GM12878 (cell line): ENCODE data around the gene GDF11. TPM values are rescaled to one million over a fixed set of nuclear protein-coding genes. Genes with fewer than 3 reads are reported as not detected.
A peak's percentile ranks its signal among the peaks of the same experiment; 100 is the strongest.

Experiments
- ATAC-seq: fragments of 200-7000 bp; cut with Tn5 transposase; 3 replicates; pipeline ENCODE4 v1.9.1; 2020; ENCODE audit warnings: mild to moderate bottlenecking, moderate library complexity
- BruUV-seq: library from RNA; stranded (reverse); fragments of 400-500 nt; replicated peaks from 2 replicates; lab custom pipeline; 2021; lab: Mats Ljungman, UMichigan
- CTCF ChIA-PET: fragments of 300-600 bp; sonication (Branson Sonifier 250); formaldehyde crosslinking; extraction: SDS; loops from one replicate; lab custom pipeline; 2021; ENCODE audit warnings: inconsistent platforms; lab: Yijun Ruan, JAX
- POLR2A ChIA-PET: fragments of 350-600 bp; formaldehyde crosslinking; extraction: SDS; loops from one replicate; lab custom pipeline; 2021; ENCODE audit warnings: inconsistent platforms; lab: Charles Lee
- RAD21 ChIA-PET: fragments of 300-600 bp; sonication (Branson Sonifier 250); formaldehyde crosslinking; loops from one replicate; lab custom pipeline; 2023; ENCODE audit warnings: antibody characterized with exemption; ENCODE audit not compliant: unreplicated experiment; lab: Charles Lee
- SMC1A ChIA-PET: fragments of 300-600 bp; sonication (Branson Sonifier 250); formaldehyde crosslinking; loops from one replicate; lab custom pipeline; 2023; ENCODE audit not compliant: unreplicated experiment, uncharacterized antibody; lab: Charles Lee
- DNase-seq: peaks from one replicate; pipeline ENCODE4 v3.0.0-alpha.2; 2011; ENCODE audit warnings: low read depth, low spot score
- FAIRE-seq: peaks from 3 replicates; lab custom pipeline; 2011; peaks lifted over from hg19 to GRCh38; lab: Jason Lieb, UNC
- H2AFZ ChIP-seq: 2 replicates; pipeline ENCODE4 v1.6.0; 2011; ENCODE audit warnings: low read depth, low read length, control low read depth; ENCODE audit not compliant: control insufficient read depth
- H3K27ac ChIP-seq: 2 replicates; pipeline ENCODE4 v1.5.1; 2011; ENCODE audit warnings: control low read depth; ENCODE audit not compliant: control insufficient read depth, insufficient read depth
- H3K27me3 ChIP-seq, 2 experiments: replicated peaks in 1 of 2; 2 replicates each; pipeline versions ENCODE4 v1.6.0 to v1.6.1; 2011; ENCODE audit warnings: low read length in 1 of 2; ENCODE audit not compliant: control insufficient read depth in 2 of 2, insufficient read depth in 2 of 2
- H3K36me3 ChIP-seq, 2 experiments: 2 replicates each; pipeline ENCODE4 v1.5.1; 2011; ENCODE audit warnings: low read length in 1 of 2; ENCODE audit not compliant: control insufficient read depth in 2 of 2, insufficient read depth in 2 of 2
- H3K4me1 ChIP-seq: 2 replicates; pipeline ENCODE4 v1.6.1; 2011; ENCODE audit warnings: mild to moderate bottlenecking, low read length, moderate library complexity, mixed read lengths; ENCODE audit not compliant: control insufficient read depth, insufficient read depth
- H3K4me2 ChIP-seq: 2 replicates; pipeline ENCODE4 v1.6.0; 2011; ENCODE audit warnings: control low read depth; ENCODE audit not compliant: control insufficient read depth, insufficient read depth
- H3K4me3 ChIP-seq: fragments of 200-600 bp; sonication (generic); 2 replicates; pipeline ENCODE4 v1.5.1; 2016
- H3K79me2 ChIP-seq: 2 replicates; pipeline ENCODE4 v1.6.0; 2011; ENCODE audit warnings: low read length; ENCODE audit not compliant: control insufficient read depth, insufficient read depth
- H3K9ac ChIP-seq: 2 replicates; pipeline ENCODE4 v1.8.0; 2011; ENCODE audit warnings: low read length, control low read depth, mixed read lengths; ENCODE audit not compliant: control insufficient read depth, insufficient read depth
- H3K9me3 ChIP-seq: replicated peaks from 3 replicates; pipeline ENCODE4 v1.5.1; 2011; ENCODE audit warnings: mild to moderate bottlenecking, low read length; ENCODE audit not compliant: control insufficient read depth, insufficient read depth
- H4K20me1 ChIP-seq: 2 replicates; pipeline ENCODE4 v1.6.0; 2011; ENCODE audit not compliant: control insufficient read depth, insufficient read depth
- BCL3 ChIP-seq: IDR thresholded peaks from 2 replicates; pipeline ENCODE4 v1.6.1; 2011; ENCODE audit warnings: borderline replicate concordance, low read depth, mild to moderate bottlenecking, moderate library complexity, low read length; ENCODE audit not compliant: insufficient read depth, poor library complexity, severe bottlenecking
- CREM ChIP-seq: IDR thresholded peaks from 2 replicates; pipeline ENCODE4 v1.6.1; 2014; ENCODE audit warnings: antibody characterized with exemption, low read depth
- FOXK2 ChIP-seq: fragments of 450-650 bp; IDR thresholded peaks from 2 replicates; pipeline ENCODE4 v1.6.1; 2017; ENCODE audit warnings: mild to moderate bottlenecking, moderate library complexity
- NFYB ChIP-seq: IDR thresholded peaks from 2 replicates; pipeline ENCODE4 v1.6.1; 2011; ENCODE audit warnings: low read depth, mild to moderate bottlenecking, low read length, improper control_type of control experiment, moderate library complexity; ENCODE audit not compliant: insufficient read depth
- SP1 ChIP-seq: IDR thresholded peaks from one replicate; pipeline ENCODE4 v1.6.1; 2011; ENCODE audit warnings: low read depth, low read length
- SUZ12 ChIP-seq: fragments of 200-600 bp; sonication (generic); IDR thresholded peaks from one replicate; pipeline ENCODE4 v1.6.1; 2018; ENCODE audit warnings: antibody characterized with exemption, mild to moderate bottlenecking; ENCODE audit not compliant: unreplicated experiment
- USF2 ChIP-seq: IDR thresholded peaks from 2 replicates; pipeline ENCODE4 v1.6.1; 2011; ENCODE audit warnings: low read depth, low read length, improper control_type of control experiment, borderline replicate concordance
- WGBS: methylation state at CpG from one replicate; pipeline ENCODE4 v1.1.6; 2016; ENCODE audit warnings: low lambda C conversion rate; ENCODE audit not compliant: insufficient replicate concordance, insufficient coverage; ENCODE audit errors: missing lambda C conversion rate; 5-methylcytosine and 5-hydroxymethylcytosine counted together
- in situ Hi-C: fragments of 300-500 bp; cut with MboI; formaldehyde crosslinking; loops from 9 replicates; pipeline ENCODE4 v1.14.3; 2018; ENCODE audit warnings: mixed read lengths
- intact Hi-C: fragments of 100-400 bp; cut with micrococcal nuclease; formaldehyde crosslinking; loops from one replicate; pipeline ENCODE4 v1.14.2; 2022; ENCODE audit not compliant: unreplicated experiment
- polyA plus RNA-seq, 11 experiments: library from polyadenylated mRNA; depleted of rRNA in 4 of 11; unstranded in 6 of 11; stranded (reverse) in 5 of 11; fragments of >200 nt; fragmentation: Nextera tagmentation in 4 of 11; fragmentation: Illumina TruSeq in 1 of 11; extraction: Ambion mirVana in 4 of 11; extraction: Trizol in 1 of 11; gene quantifications; 1 replicate in 1 of 11; 2 replicates in 10 of 11; pipeline versions ENCODE4 v1.2.1 to v1.2.3, GENCODE V29; 2011 to 2016; ENCODE audit warnings: inconsistent platforms in 2 of 11, missing spikeins in 2 of 11, low read depth in 1 of 11
- total RNA-seq, 4 experiments: library from RNA; depleted of rRNA in 3 of 4; stranded (reverse); fragments of >200 nt in 3 of 4; fragmentation: Illumina TruSeq in 1 of 4; extraction: Trizol in 1 of 4; gene quantifications; 2 replicates each; pipeline versions ENCODE4 v1.2.1 to v1.2.3, GENCODE V29; 2013 to 2021
- TF ChIP-seq, protein P1 (sequence below): fragments of 150-350 bp; IDR thresholded peaks from 2 replicates; pipeline ENCODE4 v1.6.1; 2014; ENCODE audit warnings: mild to moderate bottlenecking, low read depth, low read length
- TF ChIP-seq, protein P2 (sequence below): fragments of 450-650 bp; IDR thresholded peaks from 2 replicates; pipeline ENCODE4 v1.6.1; 2016; ENCODE audit warnings: mild to moderate bottlenecking, moderate library complexity, borderline replicate concordance
- TF ChIP-seq, protein P3 (sequence below), 3 experiments: IDR thresholded peaks in 2 of 3; conservative IDR thresholded peaks in 1 of 3; 2 replicates each; pipeline ENCODE4 v1.5.1; 2011; ENCODE audit warnings: low read depth in 3 of 3, low read length in 3 of 3, mild to moderate bottlenecking in 3 of 3, control low read depth in 2 of 3, moderate library complexity in 2 of 3, inconsistent platforms in 1 of 3, mixed read lengths in 1 of 3; ENCODE audit not compliant: control insufficient read depth in 2 of 3, insufficient read depth in 1 of 3; ENCODE audit errors: extremely low read depth in 1 of 3

GDF11 gene
- total and polyA plus RNA-seq, 10 of the 15 experiments (the other 5 are each of a cell fraction or from before 2014, with no cell fraction given), result 0.83 to 15.4 (median 4.3) TPM

- intact Hi-C loops, result no loop called here
- Histone ChIP-seq H3K4me3 (no peak overlapping the region), H3K4me2 (peak overlapping the region; percentile 32; the same call in 1 of the 2 replicates), H4K20me1 (no peaks in the 10 kb centered on the region), H3K79me2 (peaks cover 2% of the 10 kb centered on the region), H3K9me3 (no peaks in the 10 kb centered on the region), H2AFZ (peak overlapping the region; percentile 39), H3K9ac (no peak overlapping the region), H3K36me3 (peaks cover 5 to 7% of the 10 kb centered on the region in 2 experiments; a peak in 3 of 4 replicates), H3K27ac (no peak overlapping the region), H3K4me1 (peaks cover 5% of the 10 kb centered on the region), H3K27me3 (no peaks in the 10 kb centered on the region)
- CTCF ChIA-PET, result interaction anchor here (0.5 to 5.0 kb wide), 19 partner anchors 8 to 251 kb away, joined by 3 to 32 read pairs (median 4); partner anchors contain the start of genes PYM1, RDH5 and SUOX
- no TSS peak for BruUV-seq
- DNase-seq (no peak), FAIRE-seq (peak; percentile 41), ATAC-seq (no peak)
- in situ Hi-C loops, result no loop called here
- 33% methylated on average over 3 of the region's 3 CpGs for WGBS
- SMC1A ChIA-PET, result interaction anchor here (0.7 to 4.4 kb wide), 16 partner anchors 8 to 295 kb away, joined by 3 to 21 read pairs (median 6); partner anchors contain the start of gene DNAJC14
- RAD21 ChIA-PET, result interaction anchor here (0.5 to 3.5 kb wide), 11 partner anchors 8 to 228 kb away, joined by 3 to 14 read pairs (median 5); partner anchors contain the start of genes ORMDL2, RAB5B and SARNP
- POLR2A ChIA-PET, result interaction anchor here (0.5 to 5.7 kb wide), 15 partner anchors 8 to 531 kb away, joined by 3 to 38 read pairs (median 4); partner anchors contain the start of genes CD63, DNAJC14, ORMDL2 and PYM1
- TF ChIP-seq, protein P1, sequence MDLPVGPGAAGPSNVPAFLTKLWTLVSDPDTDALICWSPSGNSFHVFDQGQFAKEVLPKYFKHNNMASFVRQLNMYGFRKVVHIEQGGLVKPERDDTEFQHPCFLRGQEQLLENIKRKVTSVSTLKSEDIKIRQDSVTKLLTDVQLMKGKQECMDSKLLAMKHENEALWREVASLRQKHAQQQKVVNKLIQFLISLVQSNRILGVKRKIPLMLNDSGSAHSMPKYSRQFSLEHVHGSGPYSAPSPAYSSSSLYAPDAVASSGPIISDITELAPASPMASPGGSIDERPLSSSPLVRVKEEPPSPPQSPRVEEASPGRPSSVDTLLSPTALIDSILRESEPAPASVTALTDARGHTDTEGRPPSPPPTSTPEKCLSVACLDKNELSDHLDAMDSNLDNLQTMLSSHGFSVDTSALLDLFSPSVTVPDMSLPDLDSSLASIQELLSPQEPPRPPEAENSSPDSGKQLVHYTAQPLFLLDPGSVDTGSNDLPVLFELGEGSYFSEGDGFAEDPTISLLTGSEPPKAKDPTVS, result no peak
- no peak for TF ChIP-seq SUZ12
- TF ChIP-seq FOXK2, result no peak
- TF ChIP-seq, protein P2, sequence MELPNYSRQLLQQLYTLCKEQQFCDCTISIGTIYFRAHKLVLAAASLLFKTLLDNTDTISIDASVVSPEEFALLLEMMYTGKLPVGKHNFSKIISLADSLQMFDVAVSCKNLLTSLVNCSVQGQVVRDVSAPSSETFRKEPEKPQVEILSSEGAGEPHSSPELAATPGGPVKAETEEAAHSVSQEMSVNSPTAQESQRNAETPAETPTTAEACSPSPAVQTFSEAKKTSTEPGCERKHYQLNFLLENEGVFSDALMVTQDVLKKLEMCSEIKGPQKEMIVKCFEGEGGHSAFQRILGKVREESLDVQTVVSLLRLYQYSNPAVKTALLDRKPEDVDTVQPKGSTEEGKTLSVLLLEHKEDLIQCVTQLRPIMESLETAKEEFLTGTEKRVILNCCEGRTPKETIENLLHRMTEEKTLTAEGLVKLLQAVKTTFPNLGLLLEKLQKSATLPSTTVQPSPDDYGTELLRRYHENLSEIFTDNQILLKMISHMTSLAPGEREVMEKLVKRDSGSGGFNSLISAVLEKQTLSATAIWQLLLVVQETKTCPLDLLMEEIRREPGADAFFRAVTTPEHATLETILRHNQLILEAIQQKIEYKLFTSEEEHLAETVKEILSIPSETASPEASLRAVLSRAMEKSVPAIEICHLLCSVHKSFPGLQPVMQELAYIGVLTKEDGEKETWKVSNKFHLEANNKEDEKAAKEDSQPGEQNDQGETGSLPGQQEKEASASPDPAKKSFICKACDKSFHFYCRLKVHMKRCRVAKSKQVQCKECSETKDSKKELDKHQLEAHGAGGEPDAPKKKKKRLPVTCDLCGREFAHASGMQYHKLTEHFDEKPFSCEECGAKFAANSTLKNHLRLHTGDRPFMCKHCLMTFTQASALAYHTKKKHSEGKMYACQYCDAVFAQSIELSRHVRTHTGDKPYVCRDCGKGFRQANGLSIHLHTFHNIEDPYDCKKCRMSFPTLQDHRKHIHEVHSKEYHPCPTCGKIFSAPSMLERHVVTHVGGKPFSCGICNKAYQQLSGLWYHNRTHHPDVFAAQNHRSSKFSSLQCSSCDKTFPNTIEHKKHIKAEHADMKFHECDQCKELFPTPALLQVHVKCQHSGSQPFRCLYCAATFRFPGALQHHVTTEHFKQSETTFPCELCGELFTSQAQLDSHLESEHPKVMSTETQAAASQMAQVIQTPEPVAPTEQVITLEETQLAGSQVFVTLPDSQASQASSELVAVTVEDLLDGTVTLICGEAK, result no peak
- no peak for TF ChIP-seq CREM
- TF ChIP-seq NFYB, result no peak
- no peak for TF ChIP-seq BCL3
- no peak for TF ChIP-seq USF2
- TF ChIP-seq, protein P3, sequence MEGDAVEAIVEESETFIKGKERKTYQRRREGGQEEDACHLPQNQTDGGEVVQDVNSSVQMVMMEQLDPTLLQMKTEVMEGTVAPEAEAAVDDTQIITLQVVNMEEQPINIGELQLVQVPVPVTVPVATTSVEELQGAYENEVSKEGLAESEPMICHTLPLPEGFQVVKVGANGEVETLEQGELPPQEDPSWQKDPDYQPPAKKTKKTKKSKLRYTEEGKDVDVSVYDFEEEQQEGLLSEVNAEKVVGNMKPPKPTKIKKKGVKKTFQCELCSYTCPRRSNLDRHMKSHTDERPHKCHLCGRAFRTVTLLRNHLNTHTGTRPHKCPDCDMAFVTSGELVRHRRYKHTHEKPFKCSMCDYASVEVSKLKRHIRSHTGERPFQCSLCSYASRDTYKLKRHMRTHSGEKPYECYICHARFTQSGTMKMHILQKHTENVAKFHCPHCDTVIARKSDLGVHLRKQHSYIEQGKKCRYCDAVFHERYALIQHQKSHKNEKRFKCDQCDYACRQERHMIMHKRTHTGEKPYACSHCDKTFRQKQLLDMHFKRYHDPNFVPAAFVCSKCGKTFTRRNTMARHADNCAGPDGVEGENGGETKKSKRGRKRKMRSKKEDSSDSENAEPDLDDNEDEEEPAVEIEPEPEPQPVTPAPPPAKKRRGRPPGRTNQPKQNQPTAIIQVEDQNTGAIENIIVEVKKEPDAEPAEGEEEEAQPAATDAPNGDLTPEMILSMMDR (IDR thresholded peaks at IDR 0.05 in 2 of 3, conservative IDR thresholded peaks at IDR 0.05 in 1 of 3; ENCODE audit: control insufficient read depth in 2 of 3, extremely low read depth in 1 of 3, insufficient read depth in 1 of 3, low read depth in 3 of 3, low read length in 3 of 3), result no peak
- no peak for TF ChIP-seq SP1
Measured at GRCh38 chr12:55746174-55746912, 3.4 kb downstream of the GDF11 start.
